GM21447 (cell line): ENCODE results near the gene TAS2R31.
"Not testable (repeated sequence)": the region's sequence is repeated elsewhere in the genome, so short reads cannot be mapped to it uniquely, and the experiment has no call there.

Experiments used
- ATAC-seq: cut with Tn5 transposase; IDR thresholded peaks from one replicate; pipeline ENCODE4 v1.9.1; 2021; ENCODE audit not compliant: unreplicated experiment

Gene TAS2R31

GRCh38 chr12:11031307-11031706 lies at the start of gene TAS2R31:
TAS2R31 (minus strand) TSS chr12:11031407; CDS start chr12:11031335, 72 bp downstream.
- ATAC-seq = no peak

GRCh38 chr12:11078246-11078645 lies 47.0 kb upstream of the TAS2R31 start:
- ATAC-seq = no peak

- no peak for ATAC-seq
Measured at GRCh38 chr12:11075642-11076041, 44.4 kb upstream of the TAS2R31 start.

- ATAC-seq = no peak
Measured at GRCh38 chr12:11071414-11071813, 40.2 kb upstream of the TAS2R31 start.

GRCh38 chr12:11070999-11071398 lies 39.8 kb upstream of the TAS2R31 start:
- no peak for ATAC-seq

GRCh38 chr12:11069854-11070365 lies 38.7 kb upstream of the TAS2R31 start:
- no peak for ATAC-seq

- no peak for ATAC-seq
Measured at GRCh38 chr12:11067514-11067913, 36.3 kb upstream of the TAS2R31 start.

- not testable (repeated sequence) for ATAC-seq
Measured at GRCh38 chr12:11062194-11062593, 31.0 kb upstream of the TAS2R31 start, which contains the start of gene TAS2R46. TAS2R46 (minus strand) TSS chr12:11062294; CDS start chr12:11062294, 0 bp downstream.

- no peak for ATAC-seq
Measured at GRCh38 chr12:11059784-11060183, 28.6 kb upstream of the TAS2R31 start.

GRCh38 chr12:11059041-11059440 lies 27.8 kb upstream of the TAS2R31 start:
- ATAC-seq = no peak

- no peak for ATAC-seq
Measured at GRCh38 chr12:11055306-11055705, 24.1 kb upstream of the TAS2R31 start.

- ATAC-seq = not testable (repeated sequence)
Measured at GRCh38 chr12:11049806-11050531, 18.8 kb upstream of the TAS2R31 start.

- ATAC-seq = not testable (repeated sequence)
Measured at GRCh38 chr12:11041366-11041765, 10.2 kb upstream of the TAS2R31 start.

- no peak for ATAC-seq
Measured at GRCh38 chr12:11040162-11040561, 9.0 kb upstream of the TAS2R31 start.

- no peak for ATAC-seq
Measured at GRCh38 chr12:11039171-11039570, 8.0 kb upstream of the TAS2R31 start.

GRCh38 chr12:11033959-11034358 lies 2.8 kb upstream of the TAS2R31 start:
- not testable (repeated sequence) for ATAC-seq

- ATAC-seq = no peak
Measured at GRCh38 chr12:11026118-11026517, 5.1 kb downstream of the TAS2R31 start.

- no peak for ATAC-seq
Measured at GRCh38 chr12:11023387-11023786, 7.8 kb downstream of the TAS2R31 start.

GRCh38 chr12:11022520-11022919 lies 8.7 kb downstream of the TAS2R31 start, which contains the start of gene TAS2R19:
TAS2R19 (minus strand) TSS chr12:11022620; CDS start chr12:11022571, 49 bp downstream.
- no peak for ATAC-seq

GRCh38 chr12:11016937-11017336 lies 14.3 kb downstream of the TAS2R31 start:
- ATAC-seq = no peak

- ATAC-seq = no peak
Measured at GRCh38 chr12:11015775-11016430, 15.3 kb downstream of the TAS2R31 start.

GRCh38 chr12:11014234-11014633 lies 17.0 kb downstream of the TAS2R31 start:
- no peak for ATAC-seq
